ENCODE data around the gene GARNL3. TPM values are rescaled to one million over a fixed set of nuclear protein-coding genes. Genes with fewer than 3 reads are reported as not detected.

GARNL3 gene
- total and polyA plus RNA-seq, 2 donors from 2014 or later = 2.6 to 10.2 TPM

DNA sequence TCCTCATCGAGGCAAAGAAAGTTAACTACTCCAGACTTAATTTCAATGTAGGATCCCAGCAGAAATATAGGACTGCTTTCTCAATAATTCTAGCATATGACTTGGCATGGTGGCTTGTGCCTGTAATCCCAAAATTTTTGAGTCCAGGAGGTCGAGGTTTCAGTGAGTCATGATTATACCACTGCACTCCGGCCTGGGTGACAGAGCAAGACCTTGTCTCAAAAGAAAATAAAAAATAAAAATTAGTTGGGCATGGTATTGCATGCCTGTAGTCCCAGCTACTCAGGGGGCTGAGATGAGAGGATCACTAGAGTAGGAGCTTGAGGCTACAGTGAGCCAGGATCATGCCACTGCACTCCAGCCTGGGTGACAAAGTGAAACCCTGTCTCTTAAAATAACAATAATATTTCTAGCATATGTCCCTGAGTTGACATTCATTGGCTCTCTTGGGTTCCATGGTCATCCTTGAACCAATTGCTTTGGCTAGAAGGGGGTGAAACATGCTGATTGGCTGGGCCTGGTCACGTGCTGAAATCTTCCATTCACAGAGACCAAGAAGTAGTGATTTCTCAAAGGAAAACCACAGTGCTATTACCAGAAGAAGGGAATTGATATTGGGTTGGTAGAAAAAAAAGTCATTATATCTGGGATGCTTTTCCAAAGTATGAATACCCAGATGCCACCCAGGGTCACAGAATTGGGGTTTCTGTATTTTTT is 31.6 kb upstream of the GARNL3 start:
- Histone ChIP-seq H3K36me3 (ENCODE audit: control insufficient read depth in 2 of 3, insufficient read depth in 3 of 3, low read length in 3 of 3) (no peaks in the 10 kb centered on the region), H3K4me1 (ENCODE audit: control insufficient read depth in 2 of 3, insufficient read depth in 2 of 3, low read depth in 1 of 3, low read length in 3 of 3) (no peaks in the 10 kb centered on the region), H3K27me3 (ENCODE audit: control insufficient read depth, insufficient read depth, low read length) (no peaks in the 10 kb centered on the region), H3K27ac (ENCODE audit: low read depth in 2 of 2, low read length in 2 of 2) (no peak overlapping the region), H3K4me3 (ENCODE audit: low read length in 3 of 3) (no peak overlapping the region), H3K9ac (ENCODE audit: low read length in 3 of 3) (no peak overlapping the region), H3K9me3 (ENCODE audit: control insufficient read depth in 2 of 3, insufficient read depth in 1 of 3, low read length in 3 of 3) (no peaks in the 10 kb centered on the region)
- TF ChIP-seq CTCF (IDR thresholded peaks at IDR 0.05; ENCODE audit: borderline replicate concordance, extremely low read depth, insufficient read depth) = no peak
- intact Hi-C loops (cut with DNase I) = no loop called here
- no peak for FAIRE-seq
- DNase-seq = no peak

DNA sequence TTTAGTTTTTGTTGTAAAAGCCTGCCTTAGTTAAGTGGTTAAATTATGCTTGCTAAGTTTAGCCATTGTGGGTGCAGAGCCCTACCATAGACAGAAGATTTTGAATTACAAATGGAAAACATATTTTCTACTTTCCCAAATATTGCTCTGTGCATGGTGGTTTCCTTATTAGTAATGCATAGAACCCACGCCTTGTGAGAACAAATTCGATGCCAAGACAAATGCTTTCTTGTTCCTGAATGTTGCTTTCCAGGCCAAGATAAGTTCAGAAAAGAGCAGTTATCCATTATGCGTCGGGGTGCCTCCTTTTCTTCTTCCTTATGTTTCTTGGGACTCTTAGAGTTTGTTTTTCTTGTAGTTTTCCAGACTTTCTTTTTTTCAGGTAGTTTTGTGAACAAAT is 31.0 kb upstream of the GARNL3 start:
- H3K4me1 ChIP-seq (ENCODE audit: control insufficient read depth in 2 of 3, insufficient read depth in 2 of 3, low read depth in 1 of 3, low read length in 3 of 3) = no peaks in the 10 kb centered on the region
- H3K9me3 ChIP-seq (ENCODE audit: control insufficient read depth in 2 of 3, insufficient read depth in 1 of 3, low read length in 3 of 3) = no peaks in the 10 kb centered on the region
- H3K27me3 ChIP-seq (ENCODE audit: control insufficient read depth, insufficient read depth, low read length) = no peaks in the 10 kb centered on the region
- no peaks in the 10 kb centered on the region for H3K36me3 ChIP-seq (ENCODE audit: control insufficient read depth in 2 of 3, insufficient read depth in 3 of 3, low read length in 3 of 3)
- intact Hi-C loops (cut with DNase I) = no loop called here
- no peak for DNase-seq
- FAIRE-seq = no peak
- H3K27ac ChIP-seq (ENCODE audit: low read depth in 2 of 2, low read length in 2 of 2) = no peak overlapping the region
- no peak for TF ChIP-seq CTCF (IDR thresholded peaks at IDR 0.05; ENCODE audit: borderline replicate concordance, extremely low read depth, insufficient read depth)
- no peak overlapping the region for H3K9ac ChIP-seq (ENCODE audit: low read length in 3 of 3)
- H3K4me3 ChIP-seq (ENCODE audit: low read length in 3 of 3) = no peak overlapping the region

DNA sequence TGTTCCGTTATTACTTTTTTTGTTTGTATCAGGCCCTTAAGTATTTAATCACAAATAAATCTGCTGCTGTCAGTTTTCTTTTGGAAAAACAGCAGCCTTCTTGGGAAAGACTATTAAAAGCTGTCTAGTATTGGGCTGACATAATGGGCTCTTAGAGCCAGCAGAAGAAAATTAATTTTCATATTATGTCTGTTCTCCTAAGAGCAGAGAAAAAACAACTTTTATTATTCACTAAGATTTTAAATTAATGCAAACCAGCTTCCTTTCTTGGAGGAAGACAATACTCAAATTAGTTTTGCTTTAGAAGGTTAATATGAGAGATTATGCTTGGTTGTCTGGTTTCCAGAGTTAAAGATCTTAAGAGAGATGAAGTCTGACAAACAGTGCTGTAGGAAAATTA is 30.6 kb upstream of the GARNL3 start:
- no peak overlapping the region for H3K4me3 ChIP-seq (ENCODE audit: low read length in 3 of 3)
- no peak for FAIRE-seq
- H3K27me3 ChIP-seq (ENCODE audit: control insufficient read depth, insufficient read depth, low read length) = no peaks in the 10 kb centered on the region
- no peaks in the 10 kb centered on the region for H3K36me3 ChIP-seq (ENCODE audit: control insufficient read depth in 2 of 3, insufficient read depth in 3 of 3, low read length in 3 of 3)
- H3K27ac ChIP-seq (ENCODE audit: low read depth in 2 of 2, low read length in 2 of 2) = no peak overlapping the region
- no peak overlapping the region for H3K9ac ChIP-seq (ENCODE audit: low read length in 3 of 3)
- no peaks in the 10 kb centered on the region for H3K9me3 ChIP-seq (ENCODE audit: control insufficient read depth in 2 of 3, insufficient read depth in 1 of 3, low read length in 3 of 3)
- no peaks in the 10 kb centered on the region for H3K4me1 ChIP-seq (ENCODE audit: control insufficient read depth in 2 of 3, insufficient read depth in 2 of 3, low read depth in 1 of 3, low read length in 3 of 3)
- TF ChIP-seq CTCF (IDR thresholded peaks at IDR 0.05; ENCODE audit: borderline replicate concordance, extremely low read depth, insufficient read depth) = no peak
- intact Hi-C loops (cut with DNase I) = no loop called here
- no peak for DNase-seq

DNA sequence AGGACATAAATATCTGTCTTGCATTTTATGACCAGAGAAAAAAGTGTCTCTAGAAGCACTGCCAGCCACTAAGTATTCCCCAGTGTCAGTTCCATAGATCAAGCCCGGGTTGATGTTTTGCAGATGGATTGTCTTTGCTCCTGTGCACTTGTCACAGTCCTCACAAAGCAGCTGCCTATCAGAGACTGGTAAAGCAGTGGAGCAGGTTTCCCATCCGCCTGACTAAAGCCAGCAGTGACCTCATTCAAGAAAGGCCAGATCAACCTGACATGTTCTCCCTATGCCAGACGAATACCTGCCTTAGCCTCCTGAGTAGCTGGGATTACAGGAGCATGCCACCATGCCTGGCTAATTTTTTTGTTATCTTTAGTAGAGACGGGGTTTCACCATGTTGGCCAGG is 26.8 kb upstream of the GARNL3 start:
- Histone ChIP-seq H3K36me3 (ENCODE audit: control insufficient read depth in 2 of 3, insufficient read depth in 3 of 3, low read length in 3 of 3) (no peaks in the 10 kb centered on the region), H3K4me1 (ENCODE audit: control insufficient read depth in 2 of 3, insufficient read depth in 2 of 3, low read depth in 1 of 3, low read length in 3 of 3) (no peaks in the 10 kb centered on the region), H3K27ac (ENCODE audit: low read depth in 2 of 2, low read length in 2 of 2) (no peak overlapping the region), H3K4me3 (ENCODE audit: low read length in 3 of 3) (no peak overlapping the region), H3K9ac (ENCODE audit: low read length in 3 of 3) (no peak overlapping the region), H3K9me3 (ENCODE audit: control insufficient read depth in 2 of 3, insufficient read depth in 1 of 3, low read length in 3 of 3) (no peaks in the 10 kb centered on the region), H3K27me3 (ENCODE audit: control insufficient read depth, insufficient read depth, low read length) (no peaks in the 10 kb centered on the region)
- DNase-seq = no peak
- TF ChIP-seq CTCF (IDR thresholded peaks at IDR 0.05; ENCODE audit: borderline replicate concordance, extremely low read depth, insufficient read depth) = no peak
- FAIRE-seq = no peak
- intact Hi-C loops (cut with DNase I) = no loop called here
